GM18858 (cell line): ENCODE data around the gene PTPRM.

Experiments used
- ATAC-seq: cut with Tn5 transposase; IDR thresholded peaks from one replicate; pipeline ENCODE4 v1.9.1; 2021; ENCODE audit not compliant: unreplicated experiment

PTPRM gene

GRCh38 chr18:8142131-8142711, 575.1 kb downstream of the PTPRM start:
- ATAC-seq, result no peak

- no peak for ATAC-seq
Observed at GRCh38 chr18:8142932-8143331, 575.8 kb downstream of the PTPRM start.

- no peak for ATAC-seq
Observed at GRCh38 chr18:8151181-8151580, 584.1 kb downstream of the PTPRM start.

GRCh38 chr18:8153887-8154583, 586.9 kb downstream of the PTPRM start:
- ATAC-seq, result no peak

- no peak for ATAC-seq
Observed at GRCh38 chr18:8162802-8163201, 595.7 kb downstream of the PTPRM start.

GRCh38 chr18:8163286-8163959, 596.3 kb downstream of the PTPRM start:
- no peak for ATAC-seq

GRCh38 chr18:8165095-8165494, 598.0 kb downstream of the PTPRM start:
- no peak for ATAC-seq

- no peak for ATAC-seq
Observed at GRCh38 chr18:8167026-8167425, 599.9 kb downstream of the PTPRM start.

- no peak for ATAC-seq
Observed at GRCh38 chr18:8167673-8168072, 600.6 kb downstream of the PTPRM start.

- ATAC-seq, result no peak
Observed at GRCh38 chr18:8169722-8170121, 602.6 kb downstream of the PTPRM start.

GRCh38 chr18:8174771-8175170, 607.7 kb downstream of the PTPRM start:
- ATAC-seq, result no peak

GRCh38 chr18:8175501-8176061, 608.5 kb downstream of the PTPRM start:
- ATAC-seq, result no peak

GRCh38 chr18:8176109-8176508, 609.0 kb downstream of the PTPRM start:
- no peak for ATAC-seq

GRCh38 chr18:8176554-8176953, 609.4 kb downstream of the PTPRM start:
- ATAC-seq, result no peak

GRCh38 chr18:8177330-8178016, 610.4 kb downstream of the PTPRM start:
- no peak for ATAC-seq

- ATAC-seq, result no peak
Observed at GRCh38 chr18:8186413-8186812, 619.3 kb downstream of the PTPRM start.

- ATAC-seq, result no peak
Observed at GRCh38 chr18:8188184-8188583, 621.1 kb downstream of the PTPRM start.

- ATAC-seq, result no peak
Observed at GRCh38 chr18:8190980-8191379, 623.9 kb downstream of the PTPRM start.

- no peak for ATAC-seq
Observed at GRCh38 chr18:8194431-8194830, 627.3 kb downstream of the PTPRM start.

- ATAC-seq, result no peak
Observed at GRCh38 chr18:8196238-8196637, 629.1 kb downstream of the PTPRM start.

GRCh38 chr18:8197499-8197898, 630.4 kb downstream of the PTPRM start:
- no peak for ATAC-seq
